Body of pancreas (tissue), 4 donors: ENCODE measurements around the gene GPR142. TPM values are rescaled to one million over a fixed set of nuclear protein-coding genes. Genes with fewer than 3 reads are reported as not detected.

Source experiments
- ATAC-seq: fragments of 150-250 bp; one replicate; pipeline ENCODE4 v1.9.1; 2016
- DNase-seq, 4 donors: peaks; one replicate each; pipeline ENCODE4 v3.0.0-alpha.2; 2019
- H3K27ac ChIP-seq, 4 donors: fragments of 200-600 bp; sonication (generic); 1 replicate in 3 of 4; 2 replicates in 1 of 4; pipeline versions ENCODE4 v1.5.1 to v1.6.1; 2016 to 2019; ENCODE audit warnings: mild to moderate bottlenecking in 1 of 4, mixed read lengths in 1 of 4, moderate library complexity in 1 of 4
- H3K27me3 ChIP-seq, 2 donors: fragments of 200-600 bp; sonication (generic); one replicate each; pipeline ENCODE4 v1.6.0; 2016; ENCODE audit warnings: mild to moderate bottlenecking in 1 of 2
- H3K36me3 ChIP-seq, 2 donors: fragments of 200-600 bp; sonication (generic); replicated peaks in 1 of 2; 2 replicates each; pipeline ENCODE4 v1.5.1; 2016; ENCODE audit warnings: low read depth in 2 of 2; ENCODE audit not compliant: insufficient read depth in 1 of 2
- H3K4me1 ChIP-seq: fragments of 200-600 bp; sonication (generic); one replicate; pipeline ENCODE4 v1.6.0; 2016
- H3K4me3 ChIP-seq, 2 donors: fragments of 200-600 bp; sonication (generic); 1 replicate in 1 of 2; 2 replicates in 1 of 2; pipeline ENCODE4 v1.5.1; 2016 to 2019
- H3K9me3 ChIP-seq, 3 donors: fragments of 200-600 bp; sonication (generic); 1 replicate in 2 of 3; 2 replicates in 1 of 3; pipeline ENCODE4 v1.5.1; 2016
- CTCF ChIP-seq, 7 experiments: fragments of 450-650 bp in 4 of 7; fragments of 200-600 bp in 3 of 7; sonication (generic) in 3 of 7; IDR thresholded peaks; one replicate each; pipeline ENCODE4 v1.5.1; 2016 to 2019; ENCODE audit warnings: antibody characterized with exemption in 7 of 7
- POLR2A ChIP-seq, 3 donors: fragments of 450-650 bp; IDR thresholded peaks; one replicate each; pipeline ENCODE4 v1.6.1; 2016; ENCODE audit warnings: antibody characterized with exemption in 3 of 3, mild to moderate bottlenecking in 2 of 3
- WGBS, 2 donors: methylation state at CpG; one replicate each; pipeline ENCODE4 v1.1.5; 2017; 5-methylcytosine and 5-hydroxymethylcytosine counted together
- intact Hi-C: fragments of 100-400 bp; cut with DNase I; formaldehyde crosslinking; loops from one replicate; pipeline ENCODE4 v1.15.1; 2023
- total RNA-seq, 2 donors: library from RNA; depleted of rRNA; stranded (reverse); fragments of >200 nt; gene quantifications; one replicate each; pipeline ENCODE4 v1.1.0, GENCODE V29; 2016

The GPR142 gene
- total RNA-seq, 2 donors from 2014 or later = 0.52 to 0.66 TPM

GRCh38 chr17:74332017-74332650, 35.2 kb upstream of the GPR142 start:
- intact Hi-C loops = no loop called here
- H3K27me3 ChIP-seq = no peaks in the 10 kb centered on the region
- no peaks in the 10 kb centered on the region for H3K9me3 ChIP-seq
- H3K4me3 ChIP-seq = no peak overlapping the region
- DNase-seq (no peak), ATAC-seq (no peak)
- no peak for TF ChIP-seq CTCF (IDR thresholded peaks at IDR 0.05)
- no peak for TF ChIP-seq POLR2A (IDR thresholded peaks at IDR 0.05)
- H3K36me3 ChIP-seq = no peaks in the 10 kb centered on the region
- no peak overlapping the region for H3K27ac ChIP-seq
- H3K4me1 ChIP-seq = no peaks in the 10 kb centered on the region
- 72 to 88% methylated on average over 4 to 7 of the region's 7 CpGs for WGBS, 2 donors

GRCh38 chr17:74332763-74333283, 34.5 kb upstream of the GPR142 start:
- Histone ChIP-seq H3K4me3 (no peak overlapping the region), H3K36me3 (no peaks in the 10 kb centered on the region), H3K27ac (no peak overlapping the region), H3K4me1 (no peaks in the 10 kb centered on the region), H3K27me3 (no peaks in the 10 kb centered on the region), H3K9me3 (no peaks in the 10 kb centered on the region)
- DNase-seq (no peak), ATAC-seq (no peak)
- WGBS, 2 donors = 48 to 52% methylated on average over 10 to 11 of the region's 11 CpGs
- no peak for TF ChIP-seq POLR2A (IDR thresholded peaks at IDR 0.05)
- TF ChIP-seq CTCF (IDR thresholded peaks at IDR 0.05) = no peak
- intact Hi-C loops = no loop called here

GRCh38 chr17:74334393-74335039, 32.8 kb upstream of the GPR142 start:
- WGBS, 2 donors = 70 to 81% methylated on average over 2 of the region's 2 CpGs
- intact Hi-C loops = no loop called here
- no peaks in the 10 kb centered on the region for H3K4me1 ChIP-seq
- H3K36me3 ChIP-seq = no peaks in the 10 kb centered on the region
- DNase-seq (no peak), ATAC-seq (no peak)
- no peaks in the 10 kb centered on the region for H3K27me3 ChIP-seq
- no peak overlapping the region for H3K4me3 ChIP-seq
- H3K9me3 ChIP-seq = no peaks in the 10 kb centered on the region
- no peak for TF ChIP-seq CTCF (IDR thresholded peaks at IDR 0.05)
- TF ChIP-seq POLR2A (IDR thresholded peaks at IDR 0.05) = no peak
- H3K27ac ChIP-seq = no peak overlapping the region

- H3K4me1 ChIP-seq = no peaks in the 10 kb centered on the region
- 62 to 71% methylated on average over 3 to 5 of the region's 5 CpGs for WGBS, 2 donors
- DNase-seq (no peak), ATAC-seq (no peak)
- no peaks in the 10 kb centered on the region for H3K27me3 ChIP-seq
- no peak overlapping the region for H3K27ac ChIP-seq
- intact Hi-C loops = no loop called here
- H3K36me3 ChIP-seq = no peaks in the 10 kb centered on the region
- TF ChIP-seq CTCF (IDR thresholded peaks at IDR 0.05) (no peak), POLR2A (IDR thresholded peaks at IDR 0.05) (no peak)
- no peak overlapping the region for H3K4me3 ChIP-seq
- H3K9me3 ChIP-seq = no peaks in the 10 kb centered on the region
Measured at GRCh38 chr17:74335529-74336062, 31.7 kb upstream of the GPR142 start.
